PC-3 (cell line): ENCODE results near the gene RTTN. TPM values are rescaled to one million over a fixed set of nuclear protein-coding genes. Genes with fewer than 3 reads are reported as not detected.
A peak's percentile ranks its signal among the peaks of the same experiment; 100 is the strongest.
"Not testable (repeated sequence)": the region's sequence is repeated elsewhere in the genome, so short reads cannot be mapped to it uniquely, and the experiment has no call there.

ENCODE experiments used
- ATAC-seq: fragments of 200-7000 bp; cut with Tn5 transposase; 2 replicates; pipeline ENCODE4 v1.9.1; 2020; ENCODE audit warnings: mild to moderate bottlenecking, moderate library complexity
- Bru-seq: library from RNA; stranded (reverse); fragments of 400-500 nt; gene quantifications from one replicate; lab custom pipeline; 2021; lab: Mats Ljungman, UMichigan
- BruChase-seq, 2 experiments: library from RNA; stranded (reverse); fragments of 400-500 nt; gene quantifications; one replicate each; lab custom pipeline; 2021; lab: Mats Ljungman, UMichigan
- BruUV-seq: library from RNA; stranded (reverse); fragments of 400-500 nt; replicated peaks from 2 replicates; lab custom pipeline; 2021; lab: Mats Ljungman, UMichigan
- CTCF ChIA-PET: fragments of 300-600 bp; sonication (Branson Sonifier 250); formaldehyde crosslinking; loops from one replicate; lab custom pipeline; 2022; ENCODE audit warnings: antibody characterized with exemption; lab: Charles Lee
- POLR2A ChIA-PET: fragments of 300-600 bp; sonication (Branson Sonifier 250); formaldehyde crosslinking; loops from one replicate; lab custom pipeline; 2022; ENCODE audit warnings: antibody characterized with exemption; ENCODE audit not compliant: unreplicated experiment; lab: Charles Lee
- DNase-seq: peaks from one replicate; pipeline ENCODE4 v3.0.0-alpha.2; 2015
- H2AFZ ChIP-seq: fragments of 300-600 bp; sonication (generic); 2 replicates; pipeline ENCODE4 v1.6.0; 2016; ENCODE audit warnings: antibody characterized with exemption, low read length
- H3F3A ChIP-seq: fragments of 300-600 bp; sonication (generic); one replicate; pipeline ENCODE4 v1.6.0; 2017; ENCODE audit warnings: antibody characterized with exemption, low read length, control low read depth, mild to moderate bottlenecking; ENCODE audit not compliant: unreplicated experiment
- H3K27ac ChIP-seq: fragments of 300-600 bp; sonication (generic); 2 replicates; pipeline ENCODE4 v1.5.1; 2016; ENCODE audit warnings: mild to moderate bottlenecking, low read length
- H3K27me3 ChIP-seq: fragments of 300-600 bp; sonication (generic); 2 replicates; pipeline ENCODE4 v1.6.1; 2016; ENCODE audit warnings: low read length, mixed read lengths
- H3K36me3 ChIP-seq: fragments of 300-600 bp; sonication (generic); 2 replicates; pipeline ENCODE4 v1.6.1; 2016; ENCODE audit warnings: low read depth, mixed run types, low read length, mixed read lengths
- H3K4me1 ChIP-seq: fragments of 300-600 bp; sonication (generic); 2 replicates; pipeline ENCODE4 v1.5.1; 2016; ENCODE audit warnings: low read length; ENCODE audit not compliant: insufficient read depth
- H3K4me2 ChIP-seq: fragments of 300-600 bp; sonication (generic); 2 replicates; pipeline ENCODE4 v1.6.0; 2016; ENCODE audit warnings: low read length
- H3K4me3 ChIP-seq: fragments of 300-600 bp; sonication (generic); 2 replicates; pipeline ENCODE4 v1.5.1; 2016; ENCODE audit warnings: mild to moderate bottlenecking, low read length, mixed read lengths
- H3K79me2 ChIP-seq: fragments of 300-600 bp; sonication (generic); 2 replicates; pipeline ENCODE4 v1.6.1; 2017; ENCODE audit warnings: low read length, mixed read lengths
- H3K9ac ChIP-seq: fragments of 300-600 bp; sonication (generic); 2 replicates; pipeline ENCODE4 v1.6.0; 2016; ENCODE audit warnings: mild to moderate bottlenecking, low read length
- H3K9me2 ChIP-seq: fragments of 300-600 bp; sonication (generic); replicated peaks from 2 replicates; pipeline ENCODE4 v1.6.1; 2016; ENCODE audit warnings: mixed run types, low read length, mixed read lengths
- H3K9me3 ChIP-seq: fragments of 300-600 bp; sonication (generic); 2 replicates; pipeline ENCODE4 v1.6.1; 2016; ENCODE audit warnings: low read length, mixed read lengths
- H4K20me1 ChIP-seq: fragments of 300-600 bp; sonication (generic); 2 replicates; pipeline ENCODE4 v1.6.1; 2016; ENCODE audit warnings: low read length, mixed read lengths
- EZH2 ChIP-seq: fragments of 300-600 bp; sonication (generic); IDR thresholded peaks from one replicate; pipeline ENCODE4 v1.6.1; 2017; ENCODE audit warnings: antibody characterized with exemption, mild to moderate bottlenecking, low read length; ENCODE audit not compliant: unreplicated experiment
- EZH2phosphoT487 ChIP-seq: fragments of 300-600 bp; sonication (generic); IDR thresholded peaks from 2 replicates; pipeline ENCODE4 v1.6.1; 2018; ENCODE audit warnings: mild to moderate bottlenecking, antibody characterized with exemption, low read length, borderline replicate concordance
- intact Hi-C: fragments of 100-400 bp; cut with micrococcal nuclease; formaldehyde crosslinking; loops from 2 replicates; pipeline ENCODE4 v1.9.0; 2023
- long read RNA-seq: library from polyadenylated mRNA; unstranded; transcript quantifications from one replicate; pipeline ENCODE4 v2.0.0, GENCODE V29; 2021; ENCODE audit not compliant: unreplicated experiment
- total RNA-seq: library from RNA; depleted of rRNA; stranded (reverse); fragments of >200 nt; gene quantifications from 2 replicates; pipeline ENCODE4 v1.2.3, GENCODE V29; 2014; rRNA removed
- TF ChIP-seq, protein P1 (sequence below): fragments of 300-600 bp; sonication (generic); conservative IDR thresholded peaks from 2 replicates; pipeline ENCODE4 v1.5.1; 2017; ENCODE audit warnings: antibody characterized with exemption, low read depth, mild to moderate bottlenecking, low read length

RTTN gene, protein sequence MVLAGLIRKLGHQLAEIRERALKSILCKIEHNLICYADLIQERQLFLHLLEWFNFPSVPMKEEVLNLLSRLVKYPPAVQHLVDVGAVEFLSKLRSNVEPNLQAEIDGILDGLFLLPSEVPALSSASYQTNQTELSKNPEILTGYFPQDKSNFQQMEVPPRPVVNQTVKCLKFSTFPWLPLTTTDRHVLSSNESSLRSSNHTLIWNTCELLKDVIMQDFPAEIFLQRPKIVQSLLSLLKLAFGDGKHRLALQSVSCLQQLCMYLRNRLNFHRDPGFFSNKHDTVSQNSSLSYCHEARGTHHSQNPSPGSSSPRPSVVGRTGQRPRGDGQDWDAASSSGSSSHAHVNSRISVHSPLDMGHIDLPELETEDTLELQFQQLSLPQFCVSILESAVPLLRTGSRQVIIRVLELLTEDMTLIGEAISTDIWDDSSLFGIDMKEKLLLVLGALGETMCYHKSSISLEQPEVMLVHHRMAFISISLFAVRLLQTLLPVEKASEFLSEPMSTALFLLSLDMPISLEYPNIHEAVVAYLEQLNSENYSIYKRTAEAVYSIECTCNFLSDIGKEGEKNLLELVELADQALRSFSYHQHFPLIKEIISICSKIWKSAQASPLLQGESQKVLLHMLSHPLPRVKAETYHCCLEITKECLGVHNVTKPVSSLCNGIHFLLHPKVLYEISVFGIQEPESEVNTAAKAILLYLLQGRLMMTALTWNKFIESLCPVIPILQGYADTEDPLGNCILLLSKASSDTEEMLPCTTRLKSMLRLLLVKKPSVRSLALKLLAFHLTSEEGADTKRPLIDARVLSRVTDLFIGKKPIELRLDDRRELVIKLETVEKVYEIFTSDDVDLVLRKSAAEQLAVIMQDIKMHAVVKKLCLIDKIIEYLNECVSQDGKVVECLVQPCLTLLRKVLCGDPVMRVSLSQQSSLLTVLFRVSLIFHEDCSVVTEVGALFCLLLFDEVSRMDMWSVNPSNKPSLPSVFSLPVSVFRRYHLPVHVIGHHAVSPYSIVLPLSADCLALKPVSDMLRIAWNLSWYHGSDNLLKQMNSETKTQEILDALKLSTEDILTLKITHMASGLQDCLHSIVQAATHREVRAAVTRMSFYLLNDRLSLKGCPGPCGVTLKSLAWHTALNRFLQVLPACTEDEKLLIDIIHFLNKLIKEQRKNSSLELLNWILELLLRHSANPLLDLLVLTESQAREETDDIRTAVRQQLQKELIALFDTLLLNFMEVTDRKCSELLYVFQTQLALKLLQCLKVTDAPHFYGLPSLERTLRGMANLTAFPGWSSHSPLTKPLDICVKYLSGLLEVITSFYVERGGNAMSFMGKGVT (N-terminal part only)
- 22.4 and 24.7 TPM in 2 replicates for total RNA-seq
- Bru-seq, nascent RNA, result percentile 74 among the genes with signal in this experiment
- BruChase-seq, experiment 1, labeled RNA remaining after a 6-hour chase, result percentile 63 among the genes with signal in this experiment
- percentile 67 among the genes with signal in this experiment for BruChase-seq, experiment 2, labeled RNA remaining after a 2-hour chase
- long read RNA-seq, partial matches to known transcripts, result 1 of 2 reads
- long read RNA-seq, other reads (novel, unspliced or antisense), result 1 of 2 reads

DNA sequence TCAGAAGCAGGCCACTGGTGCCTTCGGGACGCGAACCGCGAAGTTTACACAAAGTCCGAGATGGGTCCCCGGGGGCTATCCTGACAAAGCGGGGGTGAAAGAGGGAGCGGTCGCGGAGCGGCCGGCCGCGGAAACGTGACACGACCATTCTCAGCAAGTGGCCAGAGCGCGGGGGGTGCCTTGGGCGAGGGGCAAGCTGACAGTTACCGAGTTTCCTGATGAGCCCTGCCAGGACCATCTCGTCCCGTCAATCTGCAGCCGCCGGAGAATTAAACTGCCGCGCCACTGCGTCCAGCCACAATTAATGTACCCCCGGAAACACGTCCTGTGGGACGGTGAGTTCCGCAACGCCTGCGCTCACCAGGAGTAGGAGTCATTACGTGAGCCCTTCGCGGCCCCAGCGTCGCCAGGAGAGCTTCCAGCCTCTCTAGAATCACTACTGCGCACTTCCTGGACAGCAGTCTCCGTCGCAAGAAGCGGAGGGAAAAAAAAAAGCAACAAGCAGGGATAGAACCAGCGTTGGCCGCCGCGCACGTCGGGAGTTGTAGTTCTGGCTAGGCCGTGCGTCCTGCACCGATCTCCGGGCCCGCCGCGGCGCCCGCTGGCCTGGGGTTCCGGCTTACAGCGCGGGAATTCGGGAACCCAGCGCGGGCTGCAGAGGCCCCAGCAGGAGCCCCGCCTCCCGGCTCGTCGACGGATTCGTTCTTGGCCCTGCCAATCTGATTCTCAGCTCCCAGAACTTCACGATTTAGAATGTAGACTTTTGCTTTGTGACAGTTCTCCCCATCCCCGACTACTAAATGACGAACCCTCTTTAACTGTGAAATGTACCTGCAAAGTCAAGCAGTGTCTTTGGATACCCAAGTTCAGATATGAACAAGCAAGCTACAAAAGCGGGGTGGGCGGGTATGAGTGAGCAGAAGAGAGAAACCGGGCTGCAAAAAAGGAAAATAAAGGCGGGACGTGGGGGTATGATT, at the start of gene RTTN:
Gene RTTN, minus strand, starts transcription at position 267 of the 977 bp plus-strand sequence. Its CDS starts 29 bp downstream, at position 238.
- TF ChIP-seq, protein P1, sequence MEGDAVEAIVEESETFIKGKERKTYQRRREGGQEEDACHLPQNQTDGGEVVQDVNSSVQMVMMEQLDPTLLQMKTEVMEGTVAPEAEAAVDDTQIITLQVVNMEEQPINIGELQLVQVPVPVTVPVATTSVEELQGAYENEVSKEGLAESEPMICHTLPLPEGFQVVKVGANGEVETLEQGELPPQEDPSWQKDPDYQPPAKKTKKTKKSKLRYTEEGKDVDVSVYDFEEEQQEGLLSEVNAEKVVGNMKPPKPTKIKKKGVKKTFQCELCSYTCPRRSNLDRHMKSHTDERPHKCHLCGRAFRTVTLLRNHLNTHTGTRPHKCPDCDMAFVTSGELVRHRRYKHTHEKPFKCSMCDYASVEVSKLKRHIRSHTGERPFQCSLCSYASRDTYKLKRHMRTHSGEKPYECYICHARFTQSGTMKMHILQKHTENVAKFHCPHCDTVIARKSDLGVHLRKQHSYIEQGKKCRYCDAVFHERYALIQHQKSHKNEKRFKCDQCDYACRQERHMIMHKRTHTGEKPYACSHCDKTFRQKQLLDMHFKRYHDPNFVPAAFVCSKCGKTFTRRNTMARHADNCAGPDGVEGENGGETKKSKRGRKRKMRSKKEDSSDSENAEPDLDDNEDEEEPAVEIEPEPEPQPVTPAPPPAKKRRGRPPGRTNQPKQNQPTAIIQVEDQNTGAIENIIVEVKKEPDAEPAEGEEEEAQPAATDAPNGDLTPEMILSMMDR, result no peak
- TF ChIP-seq EZH2phosphoT487 (no peak), EZH2 (no peak)
- ATAC-seq, result peak; percentile 97

DNA sequence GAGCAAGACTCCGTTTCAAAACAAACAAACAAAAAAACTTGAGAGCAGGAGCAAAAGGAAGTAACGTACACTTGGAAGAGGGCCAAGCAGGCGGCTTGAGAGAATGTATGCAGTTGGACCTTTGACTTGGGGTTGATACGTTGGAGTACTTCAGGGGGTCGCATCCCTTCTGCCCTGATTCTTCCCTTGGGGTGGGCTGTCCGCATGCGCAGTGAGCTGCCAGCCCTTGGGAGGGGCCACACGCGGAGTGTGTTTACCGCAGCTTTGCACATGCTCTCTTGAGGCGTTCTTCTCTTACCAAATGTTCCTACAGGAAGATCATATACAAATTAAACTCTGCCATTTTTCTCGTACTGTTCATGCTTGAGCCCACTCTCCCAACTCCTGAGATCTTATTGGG, 45.3 kb upstream of the RTTN start:
- Histone ChIP-seq H3K9me2 (no peaks in the 10 kb centered on the region), H2AFZ (no peak overlapping the region), H3K27ac (no peak overlapping the region), H3K27me3 (no peaks in the 10 kb centered on the region), H3K4me3 (no peak overlapping the region), H3K36me3 (no peaks in the 10 kb centered on the region), H3F3A (no peaks in the 10 kb centered on the region), H3K79me2 (no peaks in the 10 kb centered on the region), H3K4me2 (no peak overlapping the region), H3K9ac (no peak overlapping the region), H3K4me1 (peaks cover 6% of the 10 kb centered on the region; the same call in 1 of the 2 replicates), H3K9me3 (no peaks in the 10 kb centered on the region), H4K20me1 (no peaks in the 10 kb centered on the region)
- DNase-seq (no peak), ATAC-seq (no peak)
- BruUV-seq, result no TSS peak
- TF ChIP-seq EZH2phosphoT487 (no peak), EZH2 (no peak)
- TF ChIP-seq, protein P1, result no peak
- ChIA-PET CTCF (no interaction called here), POLR2A (no interaction called here)
- intact Hi-C loops, result no loop called here

More for the DNA sequence above, at the start of gene RTTN:
- peaks cover 29% of the 10 kb centered on the region for H3K79me2 ChIP-seq
- 0 out of 2 replicates have a peak, but pooled peaks cover 2% of the 10 kb centered on the region for H3K36me3 ChIP-seq
- peak; percentile 94 for DNase-seq
- intact Hi-C loops, result loop anchor here (1.0 to 2.0 kb wide), 2 partner anchors 38 to 83 kb away; partner anchors contain the start of gene SOCS6
- H3K4me1 ChIP-seq, result peaks cover 8% of the 10 kb centered on the region; the same call in 1 of the 2 replicates
- BruUV-seq, result TSS peak; percentile 50
- peak within 1 kb of the TSS; percentile 89 for H3K4me2 ChIP-seq
- H3F3A ChIP-seq, result no peaks in the 10 kb centered on the region
- H2AFZ ChIP-seq, result peak within 1 kb of the TSS; percentile 98
- no peaks in the 10 kb centered on the region for H4K20me1 ChIP-seq
- peak within 1 kb of the TSS; percentile 92 for H3K4me3 ChIP-seq
- ChIA-PET POLR2A (interaction anchor here (0.6 to 0.7 kb wide), 2 partner anchors 168 to 191 kb away, joined by 3 read pairs; no protein-coding TSS in a partner anchor), CTCF (no interaction called here)
- H3K27ac ChIP-seq, result peak within 1 kb of the TSS; percentile 95
- H3K27me3 ChIP-seq, result no peaks in the 10 kb centered on the region
- H3K9me2 ChIP-seq, result no peaks in the 10 kb centered on the region
- peak within 1 kb of the TSS; percentile 91 for H3K9ac ChIP-seq
- H3K9me3 ChIP-seq, result no peaks in the 10 kb centered on the region

DNA sequence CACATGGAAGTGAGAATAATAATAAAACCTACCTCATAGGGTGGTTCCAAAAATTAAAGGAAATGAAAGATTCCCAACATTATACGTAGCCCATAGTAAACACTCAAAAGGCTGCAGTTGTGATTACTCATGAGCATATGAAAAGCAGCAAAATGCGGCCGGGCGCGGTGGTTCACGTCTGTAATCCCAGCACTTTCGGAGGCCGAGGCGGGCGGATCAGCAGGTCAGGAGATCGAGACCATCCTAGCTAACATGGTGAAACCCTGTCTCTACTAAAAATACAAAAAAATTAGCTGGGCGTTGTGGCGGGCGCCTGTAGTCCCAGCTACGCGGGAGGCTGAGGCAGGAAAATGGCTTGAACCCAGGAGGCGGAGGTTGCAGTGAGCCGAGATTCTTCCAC, 44.4 kb upstream of the RTTN start:
- H3K4me3 ChIP-seq, H3K27me3 ChIP-seq, CTCF ChIA-PET, intact Hi-C loops, POLR2A ChIA-PET, H3K79me2 ChIP-seq, H3K9me2 ChIP-seq, H3K9ac ChIP-seq, ATAC-seq, H2AFZ ChIP-seq, H3K4me2 ChIP-seq, DNase-seq, H3K9me3 ChIP-seq, H3K4me1 ChIP-seq, H4K20me1 ChIP-seq, H3F3A ChIP-seq, H3K36me3 ChIP-seq, BruUV-seq: not testable (repeated sequence)
- H3K27ac ChIP-seq, result peak overlapping the region; percentile 57
